Measurements from ENCODE around the gene FAH.

DNA sequence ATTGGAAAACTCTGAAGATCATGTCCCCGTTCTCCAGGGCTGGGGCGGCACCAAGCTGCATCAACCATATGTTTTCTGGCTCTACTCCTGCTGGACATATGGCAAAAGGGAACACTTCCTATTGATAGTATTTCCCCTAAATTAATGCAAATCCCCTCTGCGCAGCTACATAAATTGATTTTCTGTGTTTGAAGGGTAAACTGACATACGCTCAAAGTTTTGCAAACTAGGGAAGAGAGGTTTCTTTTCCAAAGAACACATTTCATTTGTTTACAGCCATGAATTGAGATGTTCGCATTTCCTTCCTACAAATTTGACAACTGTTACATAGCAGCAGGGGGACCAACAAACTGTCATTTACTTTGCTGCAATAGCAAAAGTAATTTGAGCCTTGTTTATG, 63.3 kb downstream of the FAH start:
- TF ChIP-seq EZH2 (IDR thresholded peaks at IDR 0.05; ENCODE audit: borderline replicate concordance, insufficient read depth, low read depth, low read length, poor library complexity, severe bottlenecking) = no peak
- TF ChIP-seq, protein P1, sequence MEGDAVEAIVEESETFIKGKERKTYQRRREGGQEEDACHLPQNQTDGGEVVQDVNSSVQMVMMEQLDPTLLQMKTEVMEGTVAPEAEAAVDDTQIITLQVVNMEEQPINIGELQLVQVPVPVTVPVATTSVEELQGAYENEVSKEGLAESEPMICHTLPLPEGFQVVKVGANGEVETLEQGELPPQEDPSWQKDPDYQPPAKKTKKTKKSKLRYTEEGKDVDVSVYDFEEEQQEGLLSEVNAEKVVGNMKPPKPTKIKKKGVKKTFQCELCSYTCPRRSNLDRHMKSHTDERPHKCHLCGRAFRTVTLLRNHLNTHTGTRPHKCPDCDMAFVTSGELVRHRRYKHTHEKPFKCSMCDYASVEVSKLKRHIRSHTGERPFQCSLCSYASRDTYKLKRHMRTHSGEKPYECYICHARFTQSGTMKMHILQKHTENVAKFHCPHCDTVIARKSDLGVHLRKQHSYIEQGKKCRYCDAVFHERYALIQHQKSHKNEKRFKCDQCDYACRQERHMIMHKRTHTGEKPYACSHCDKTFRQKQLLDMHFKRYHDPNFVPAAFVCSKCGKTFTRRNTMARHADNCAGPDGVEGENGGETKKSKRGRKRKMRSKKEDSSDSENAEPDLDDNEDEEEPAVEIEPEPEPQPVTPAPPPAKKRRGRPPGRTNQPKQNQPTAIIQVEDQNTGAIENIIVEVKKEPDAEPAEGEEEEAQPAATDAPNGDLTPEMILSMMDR (IDR thresholded peaks at IDR 0.05) = no peak
